Activated CD4-positive, alpha-beta T cell treated with anti-CD3 and anti-CD28 coated beads, Interleukin-2, amount 50 U/mL, for 16 hours (primary cell): ENCODE data around the gene VPS4B.
"Not testable (repeated sequence)": the region's sequence is repeated elsewhere in the genome, so short reads cannot be mapped to it uniquely, and the experiment has no call there.

Experiments used
- DNase-seq: peaks from one replicate; pipeline ENCODE4 v3.0.0-alpha.2; 2020

The VPS4B gene

GRCh38 chr18:63366213-63367052, 55.8 kb downstream of the VPS4B start:
- DNase-seq, result peak; percentile 86

GRCh38 chr18:63365876-63366212, 56.4 kb downstream of the VPS4B start:
- peak; percentile 23 for DNase-seq

GRCh38 chr18:63363951-63364350, 58.3 kb downstream of the VPS4B start:
- DNase-seq, result peak; percentile 70

- not testable (repeated sequence) for DNase-seq
Observed at GRCh38 chr18:63363420-63363819, 58.9 kb downstream of the VPS4B start.

- DNase-seq, result no peak
Observed at GRCh38 chr18:63356272-63356896, 65.9 kb downstream of the VPS4B start.

GRCh38 chr18:63350230-63350629, 72.0 kb downstream of the VPS4B start:
- DNase-seq, result no peak

GRCh38 chr18:63348508-63349136, 73.7 kb downstream of the VPS4B start:
- DNase-seq, result no peak

GRCh38 chr18:63346480-63347183, 75.6 kb downstream of the VPS4B start:
- no peak for DNase-seq

- DNase-seq, result no peak
Observed at GRCh38 chr18:63346031-63346430, 76.2 kb downstream of the VPS4B start.

- no peak for DNase-seq
Observed at GRCh38 chr18:63344918-63345317, 77.4 kb downstream of the VPS4B start.

- DNase-seq, result no peak
Observed at GRCh38 chr18:63344263-63344662, 78.0 kb downstream of the VPS4B start.

GRCh38 chr18:63342206-63342605, 80.1 kb downstream of the VPS4B start:
- DNase-seq, result no peak

- peak; percentile 50 for DNase-seq
Observed at GRCh38 chr18:63339920-63340484, 82.3 kb downstream of the VPS4B start.
